Colonic mucosa (tissue), 4 donors: Measurements from ENCODE around the gene SYNGAP1. TPM values are rescaled to one million over a fixed set of nuclear protein-coding genes. Genes with fewer than 3 reads are reported as not detected.

Experiments used
- DNase-seq: peaks from one replicate; pipeline ENCODE4 v3.0.0-alpha.2; 2020
- H3K27ac ChIP-seq: fragments of 200-600 bp; one replicate; pipeline ENCODE4 v1.8.0; 2021
- H3K27me3 ChIP-seq: fragments of 200-600 bp; one replicate; pipeline ENCODE4 v1.8.0; 2021
- H3K36me3 ChIP-seq: fragments of 200-600 bp; one replicate; pipeline ENCODE4 v1.8.0; 2021
- H3K4me1 ChIP-seq: fragments of 200-600 bp; one replicate; pipeline ENCODE4 v1.8.0; 2021; ENCODE audit warnings: mild to moderate bottlenecking
- H3K4me3 ChIP-seq: fragments of 200-600 bp; one replicate; pipeline ENCODE4 v1.8.0; 2021
- H3K9ac ChIP-seq, 2 donors: one replicate each; pipeline ENCODE4 v1.7.0; 2013; ENCODE audit warnings: control low read depth in 2 of 2, low read depth in 2 of 2, low read length in 2 of 2
- H3K9me3 ChIP-seq: fragments of 200-600 bp; one replicate; pipeline ENCODE4 v1.8.0; 2021
- CTCF ChIP-seq: fragments of 200-600 bp; IDR thresholded peaks from one replicate; pipeline ENCODE4 v1.8.0; 2022; ENCODE audit warnings: antibody characterized with exemption, mild to moderate bottlenecking
- intact Hi-C: fragments of 100-400 bp; cut with DNase I; formaldehyde crosslinking; loops from one replicate; pipeline ENCODE4 v1.14.1; 2022
- total RNA-seq, 2 donors: library from RNA; stranded (reverse); fragmentation: NEBNext Ultra II Directional in 1 of 2; extraction: Animal tissue kit (Norgen Biotek cat#: 25700) in 1 of 2; gene quantifications; one replicate each; pipeline ENCODE4 v1.2.1, GENCODE V29; 2021
- donor health status: healthy.
- donor health status: DM: no; HTN: no; CAD: no.
- donor health status: DM: no; HTN: no; CAD: no.

The SYNGAP1 gene
- total RNA-seq, 2 donors from 2014 or later, result 5.3 to 10.4 TPM

- TF ChIP-seq CTCF, result no peak
- Histone ChIP-seq H3K27me3 (no peaks in the 10 kb centered on the region), H3K4me3 (no peak overlapping the region), H3K9ac (peak overlapping the region in 1 of 2 donors; percentile 13), H3K27ac (no peak overlapping the region), H3K9me3 (no peaks in the 10 kb centered on the region), H3K36me3 (no peaks in the 10 kb centered on the region), H3K4me1 (peaks cover 7% of the 10 kb centered on the region)
- intact Hi-C loops, result no loop called here
- no peak for DNase-seq
Measured at GRCh38 chr6:33420491-33421343, 852 bp downstream of the SYNGAP1 start.

GRCh38 chr6:33421344-33421643 lies 1.4 kb downstream of the SYNGAP1 start:
- no peak overlapping the region for H3K27ac ChIP-seq
- no peak for DNase-seq
- no peak overlapping the region for H3K9ac ChIP-seq
- H3K9me3 ChIP-seq, result no peaks in the 10 kb centered on the region
- no peak for TF ChIP-seq CTCF
- no peak overlapping the region for H3K4me3 ChIP-seq
- H3K36me3 ChIP-seq, result no peaks in the 10 kb centered on the region
- peaks cover 4% of the 10 kb centered on the region for H3K4me1 ChIP-seq
- intact Hi-C loops, result no loop called here
- no peaks in the 10 kb centered on the region for H3K27me3 ChIP-seq

DNA sequence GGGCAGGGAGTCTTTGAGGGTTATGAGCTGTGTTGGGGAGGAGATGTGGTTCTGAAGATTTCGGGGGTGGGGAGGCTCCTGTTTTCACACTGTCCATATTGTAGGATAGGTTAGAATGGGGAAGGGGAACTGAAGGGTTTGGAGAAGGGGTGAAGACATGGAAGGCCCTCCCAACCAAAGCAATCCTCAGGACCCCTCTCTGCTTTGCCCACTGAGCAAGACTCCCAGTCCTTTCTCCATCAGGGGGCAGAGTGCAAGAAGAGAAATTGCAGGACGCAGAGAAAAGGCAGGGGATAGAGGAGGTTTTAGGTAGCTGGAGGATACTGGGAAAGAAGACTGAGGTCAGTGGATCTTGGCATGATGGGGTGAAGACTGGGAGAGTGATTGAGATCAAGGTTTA lies 3.9 kb downstream of the SYNGAP1 start:
- H3K9ac ChIP-seq, result no peak overlapping the region
- intact Hi-C loops, result no loop called here
- no peak for TF ChIP-seq CTCF
- H3K9me3 ChIP-seq, result no peaks in the 10 kb centered on the region
- no peak for DNase-seq
- H3K4me3 ChIP-seq, result no peak overlapping the region
- peaks cover 7% of the 10 kb centered on the region for H3K4me1 ChIP-seq
- H3K36me3 ChIP-seq, result no peaks in the 10 kb centered on the region
- H3K27me3 ChIP-seq, result no peaks in the 10 kb centered on the region
- no peak overlapping the region for H3K27ac ChIP-seq

- DNase-seq, result no peak
- peak overlapping the region; percentile 84 to 85 for H3K9ac ChIP-seq
- no peaks in the 10 kb centered on the region for H3K36me3 ChIP-seq
- peaks cover 7% of the 10 kb centered on the region for H3K4me1 ChIP-seq
- H3K27ac ChIP-seq, result peak overlapping the region; percentile 80
- no peak for TF ChIP-seq CTCF
- no peaks in the 10 kb centered on the region for H3K27me3 ChIP-seq
- peak overlapping the region; percentile 47 for H3K4me3 ChIP-seq
- no peaks in the 10 kb centered on the region for H3K9me3 ChIP-seq
- intact Hi-C loops, result no loop called here
Measured at GRCh38 chr6:33424855-33425667, 5.2 kb downstream of the SYNGAP1 start.

DNA sequence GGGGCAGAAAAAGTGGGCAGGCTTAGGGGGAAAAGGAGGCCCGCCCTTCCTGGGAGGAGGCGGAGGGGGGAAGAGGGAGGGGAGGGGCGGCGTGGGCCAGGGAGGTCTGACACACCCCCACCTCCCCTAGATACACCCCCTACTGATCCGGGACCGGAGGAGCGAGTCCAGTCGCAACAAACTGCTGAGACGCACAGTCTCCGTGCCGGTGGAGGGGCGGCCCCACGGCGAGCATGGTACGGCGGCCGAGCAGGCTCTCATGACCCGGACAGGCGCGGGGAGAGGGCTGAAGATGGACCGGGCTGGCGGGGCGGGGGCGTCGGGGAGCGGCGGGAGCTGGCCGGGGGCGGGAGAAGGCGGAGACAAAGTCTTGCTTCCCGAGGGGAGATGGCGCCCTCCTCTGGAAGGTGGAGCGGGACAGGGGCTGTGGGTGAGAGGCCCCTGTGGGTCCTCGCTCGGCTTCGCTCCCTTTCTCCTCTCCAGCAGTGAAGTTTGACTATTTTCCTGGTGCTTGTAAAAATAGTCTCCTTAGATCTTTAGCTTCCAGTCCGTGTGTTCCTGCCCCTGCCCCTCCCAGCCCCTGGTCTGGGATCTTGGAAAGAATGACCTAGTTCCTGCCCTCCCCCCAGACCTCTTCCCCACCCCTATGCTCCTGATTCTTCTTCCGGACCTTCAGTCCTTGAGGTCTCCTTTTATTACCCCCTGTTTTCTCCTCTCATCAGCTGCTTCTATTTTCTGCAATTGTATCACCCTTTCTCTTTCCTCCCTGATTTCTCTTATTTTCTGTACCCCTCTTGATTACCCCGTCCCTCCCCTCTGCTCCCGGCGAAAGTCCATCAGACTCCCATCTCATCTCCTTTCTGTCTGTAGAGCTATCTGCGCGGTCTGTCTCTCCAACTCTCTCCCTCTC lies 6.1 kb downstream of the SYNGAP1 start:
- Histone ChIP-seq H3K27me3 (no peaks in the 10 kb centered on the region), H3K4me3 (peak overlapping the region; percentile 47), H3K9ac (peak overlapping the region; percentile 84 to 85), H3K4me1 (peaks cover 7% of the 10 kb centered on the region), H3K9me3 (no peaks in the 10 kb centered on the region), H3K36me3 (no peaks in the 10 kb centered on the region), H3K27ac (peak overlapping the region; percentile 80)
- intact Hi-C loops, result no loop called here
- peak; percentile 90 for DNase-seq
- TF ChIP-seq CTCF, result peak; percentile 41
